DOHH2 (cell line): Measurements from ENCODE around the gene EXOC7.

Experiments used
- H3F3A ChIP-seq: fragments of 200-600 bp; sonication (generic), shearing (Covaris generic); 2 replicates; pipeline ENCODE4 v1.6.0; 2016; ENCODE audit warnings: antibody characterized with exemption, mild to moderate bottlenecking; ENCODE audit not compliant: control insufficient read depth, insufficient read depth
- H3K27ac ChIP-seq: fragments of 200-600 bp; sonication (generic); 2 replicates; pipeline ENCODE4 v1.5.1; 2014; ENCODE audit warnings: low read depth, mild to moderate bottlenecking, low read length, moderate library complexity
- H3K27me3 ChIP-seq: fragments of 200-600 bp; sonication (generic); 2 replicates; pipeline ENCODE4 v1.6.1; 2014; ENCODE audit warnings: mild to moderate bottlenecking, low read length, mixed read lengths; ENCODE audit not compliant: control insufficient read depth
- H3K36me3 ChIP-seq: fragments of 200-600 bp; sonication (generic); 2 replicates; pipeline ENCODE4 v1.6.1; 2014; ENCODE audit warnings: mild to moderate bottlenecking, low read length, moderate library complexity, mixed read lengths; ENCODE audit not compliant: control insufficient read depth
- H3K4me1 ChIP-seq: fragments of 200-600 bp; sonication (generic); 2 replicates; pipeline ENCODE4 v1.6.1; 2014; ENCODE audit warnings: mild to moderate bottlenecking, low read length, mixed read lengths; ENCODE audit not compliant: control insufficient read depth
- H3K4me2 ChIP-seq: fragments of 200-600 bp; sonication (generic); 2 replicates; pipeline ENCODE4 v1.6.0; 2014; ENCODE audit warnings: mild to moderate bottlenecking, low read length, moderate library complexity
- H3K4me3 ChIP-seq: fragments of 200-600 bp; sonication (generic); 2 replicates; pipeline ENCODE4 v1.5.1; 2014; ENCODE audit warnings: mild to moderate bottlenecking, low read length, mixed read lengths
- H3K79me2 ChIP-seq: fragments of 200-600 bp; sonication (generic); 2 replicates; pipeline ENCODE4 v1.6.1; 2014; ENCODE audit warnings: mild to moderate bottlenecking, low read length, mixed read lengths; ENCODE audit not compliant: control insufficient read depth
- H3K9me2 ChIP-seq: fragments of 200-600 bp; sonication (generic); replicated peaks from 2 replicates; pipeline ENCODE4 v1.6.1; 2014; ENCODE audit warnings: mild to moderate bottlenecking, low read length, mixed read lengths; ENCODE audit not compliant: control insufficient read depth
- H3K9me3 ChIP-seq: fragments of 200-600 bp; sonication (generic); 2 replicates; pipeline ENCODE4 v1.6.1; 2014; ENCODE audit warnings: antibody characterized with exemption, low read length, mixed read lengths; ENCODE audit not compliant: control insufficient read depth, insufficient read depth
- H4K20me1 ChIP-seq: fragments of 200-600 bp; sonication (generic); 2 replicates; pipeline ENCODE4 v1.6.0; 2014; ENCODE audit warnings: low read depth, mild to moderate bottlenecking, antibody characterized with exemption, low read length, moderate library complexity; ENCODE audit not compliant: control insufficient read depth, insufficient read depth
- CTCF ChIP-seq: fragments of 200-600 bp; sonication (generic); IDR thresholded peaks from one replicate; pipeline ENCODE4 v1.5.1; 2014; ENCODE audit warnings: antibody characterized with exemption, mild to moderate bottlenecking, low read depth, low read length; ENCODE audit not compliant: poor library complexity, severe bottlenecking
- EZH2phosphoT487 ChIP-seq: fragments of 200-600 bp; sonication (generic); IDR thresholded peaks from 2 replicates; pipeline ENCODE4 v1.6.1; 2017; ENCODE audit warnings: borderline replicate concordance, mild to moderate bottlenecking, antibody characterized with exemption, low read length, moderate library complexity, mixed read lengths

Gene EXOC7

GRCh38 chr17:76075364-76076145, 28.0 kb downstream of the EXOC7 start:
- H3K4me2 ChIP-seq: no peak overlapping the region
- peaks cover 24% of the 10 kb centered on the region for H3K27me3 ChIP-seq
- H3K9me2 ChIP-seq: no peaks in the 10 kb centered on the region
- peaks cover 4% of the 10 kb centered on the region; the same call in 1 of the 2 replicates for H4K20me1 ChIP-seq
- H3K27ac ChIP-seq: no peak overlapping the region
- peaks cover 14% of the 10 kb centered on the region for H3K4me1 ChIP-seq
- H3K9me3 ChIP-seq: no peaks in the 10 kb centered on the region
- peaks cover 26% of the 10 kb centered on the region for H3K79me2 ChIP-seq
- TF ChIP-seq CTCF (no peak), EZH2phosphoT487 (no peak)
- peaks cover 7% of the 10 kb centered on the region for H3K36me3 ChIP-seq
- H3F3A ChIP-seq: peaks cover 9% of the 10 kb centered on the region
- H3K4me3 ChIP-seq: no peak overlapping the region

DNA sequence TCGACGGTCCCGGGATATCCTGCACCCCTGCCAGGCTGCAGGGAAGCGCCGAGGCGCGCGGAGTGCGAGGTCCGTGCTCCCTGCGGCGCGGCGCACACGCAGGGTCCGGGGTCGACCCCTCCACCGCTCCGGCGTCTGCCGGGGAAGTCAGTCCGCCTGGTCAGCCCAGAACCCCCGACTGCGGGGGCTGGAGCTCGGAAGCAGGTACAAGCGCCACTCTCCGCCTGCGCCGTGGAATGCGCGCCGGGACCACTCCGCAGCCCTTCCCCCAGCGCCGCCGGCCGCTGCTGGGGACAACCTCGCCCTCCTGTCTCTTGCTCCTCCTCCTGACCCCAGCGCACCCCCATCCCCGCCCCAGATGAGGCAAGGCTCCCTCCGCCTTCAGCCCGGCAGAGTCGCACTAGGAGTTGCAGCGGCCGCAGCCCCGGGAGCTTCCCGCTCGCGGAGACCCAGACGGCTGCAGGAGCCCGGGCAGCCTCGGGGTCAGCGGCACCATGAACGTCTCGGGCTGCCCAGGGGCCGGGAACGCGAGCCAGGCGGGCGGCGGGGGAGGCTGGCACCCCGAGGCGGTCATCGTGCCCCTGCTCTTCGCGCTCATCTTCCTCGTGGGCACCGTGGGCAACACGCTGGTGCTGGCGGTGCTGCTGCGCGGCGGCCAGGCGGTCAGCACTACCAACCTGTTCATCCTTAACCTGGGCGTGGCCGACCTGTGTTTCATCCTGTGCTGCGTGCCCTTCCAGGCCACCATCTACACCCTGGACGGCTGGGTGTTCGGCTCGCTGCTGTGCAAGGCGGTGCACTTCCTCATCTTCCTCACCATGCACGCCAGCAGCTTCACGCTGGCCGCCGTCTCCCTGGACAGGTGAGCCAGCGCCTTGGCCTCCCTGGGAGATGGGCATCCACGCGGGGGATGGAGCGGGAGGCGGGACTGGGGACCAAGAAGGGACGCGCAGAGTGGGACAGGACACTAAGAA, 28.9 kb downstream of the EXOC7 start, which contains the start of gene GALR2:
Gene GALR2 (plus strand): TSS at position 392 of the 974 bp plus-strand sequence. CDS start 103 bp downstream, at position 495.
- Histone ChIP-seq H3K79me2 (peaks cover 34% of the 10 kb centered on the region), H3K9me3 (no peaks in the 10 kb centered on the region), H3K9me2 (no peaks in the 10 kb centered on the region), H3K4me1 (peaks cover 21% of the 10 kb centered on the region), H3F3A (peaks cover 9% of the 10 kb centered on the region), H3K36me3 (peaks cover 13% of the 10 kb centered on the region), H3K4me2 (no peak within 1 kb of the TSS), H4K20me1 (peaks cover 10% of the 10 kb centered on the region; the same call in 1 of the 2 replicates), H3K27ac (no peak within 1 kb of the TSS), H3K4me3 (no peak within 1 kb of the TSS), H3K27me3 (peaks cover 24% of the 10 kb centered on the region)
- TF ChIP-seq EZH2phosphoT487 (no peak), CTCF (no peak)

DNA sequence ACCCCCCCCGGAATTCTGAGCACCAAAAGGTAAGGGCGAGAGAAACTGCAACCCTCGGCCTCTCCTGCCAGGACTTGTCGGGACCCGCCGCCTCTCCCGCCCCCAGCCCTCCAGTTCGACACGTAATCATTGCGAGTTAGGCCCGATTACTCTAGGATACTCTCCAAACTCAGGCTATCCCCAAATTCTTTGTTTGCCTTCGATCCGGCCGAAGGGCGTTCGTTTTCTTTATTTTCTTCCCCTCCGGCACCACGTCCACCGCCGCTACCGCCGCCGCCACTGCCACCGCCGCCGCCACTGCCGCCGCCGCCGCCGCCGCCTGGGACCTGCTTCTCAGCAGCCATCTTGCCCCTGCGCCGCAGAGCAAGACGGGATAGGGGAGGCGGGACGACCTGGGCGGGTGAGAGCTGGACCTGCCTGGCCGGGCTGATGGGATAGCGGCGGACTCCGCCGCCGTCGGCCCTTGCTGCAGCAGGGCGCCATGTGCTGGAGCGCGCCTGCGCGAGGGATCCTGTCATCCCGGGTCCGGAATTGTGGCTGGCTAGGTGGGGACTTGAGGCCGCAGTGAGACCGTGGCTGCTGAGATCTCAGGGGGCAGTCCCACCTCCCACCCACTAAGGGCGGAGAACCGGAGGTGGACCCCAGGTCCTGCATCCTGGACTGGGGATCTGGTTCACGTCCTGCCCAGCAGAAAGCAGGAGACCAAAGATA, 31.3 kb downstream of the EXOC7 start, which contains the start of gene SRP68:
Gene SRP68 (minus strand): TSS at position 370 of the 711 bp plus-strand sequence. CDS start 26 bp downstream, at position 344.
- Histone ChIP-seq H3K9me3 (no peaks in the 10 kb centered on the region), H4K20me1 (peaks cover 10% of the 10 kb centered on the region; the same call in 1 of the 2 replicates), H3K36me3 (peaks cover 28% of the 10 kb centered on the region), H3F3A (peaks cover 9% of the 10 kb centered on the region), H3K4me1 (peaks cover 21% of the 10 kb centered on the region), H3K9me2 (no peaks in the 10 kb centered on the region), H3K27me3 (peaks cover 10% of the 10 kb centered on the region), H3K79me2 (peaks cover 56% of the 10 kb centered on the region), H3K4me3 (peak within 1 kb of the TSS; percentile 96), H3K4me2 (peak within 1 kb of the TSS; percentile 86), H3K27ac (peak within 1 kb of the TSS; percentile 68)
- TF ChIP-seq CTCF (no peak), EZH2phosphoT487 (no peak)
